ENCODE results near the gene WDR82.

GRCh38 chr3:52305926-52306325, 27.5 kb upstream of the WDR82 start:
- TF ChIP-seq CTCF (IDR thresholded peaks at IDR 0.05) (no peak), POLR2A (IDR thresholded peaks at IDR 0.05) (no peak)
